ENCODE data around the gene F8A2.
"Not testable (repeated sequence)": the region's sequence is repeated elsewhere in the genome, so short reads cannot be mapped to it uniquely, and the experiment has no call there.

The F8A2 gene

GRCh38 chrX:155381843-155382528 lies at the start of gene F8A2:
F8A2 (plus strand) TSS chrX:155382095; CDS start chrX:155382115, 20 bp downstream.
- not testable (repeated sequence) for H3K36me3 Mint-ChIP-seq

GRCh38 chrX:155333544-155334100 lies 48.3 kb upstream of the F8A2 start:
- H3K9me3 Mint-ChIP-seq, result no peaks in the 10 kb centered on the region

More at GRCh38 chrX:155381843-155382528, at the start of gene F8A2:
- H3K4me1 Mint-ChIP-seq, DNase-seq, H3K27me3 Mint-ChIP-seq, H3K9me3 Mint-ChIP-seq, H3K4me3 Mint-ChIP-seq, CTCF ChIA-PET, H3K27ac Mint-ChIP-seq: not testable (repeated sequence)

GRCh38 chrX:155334486-155335336 lies 47.2 kb upstream of the F8A2 start, which contains the start of gene CLIC2:
CLIC2 (minus strand) TSS chrX:155334614; CDS start chrX:155334427, 187 bp downstream.
- Mint-ChIP-seq H3K9me3 (no peaks in the 10 kb centered on the region), H3K4me3 (no peak within 1 kb of the TSS), H3K4me1 (no peaks in the 10 kb centered on the region), H3K27ac (no peak within 1 kb of the TSS), H3K27me3 (no peaks in the 10 kb centered on the region), H3K36me3 (no peaks in the 10 kb centered on the region)
- no peak for DNase-seq
- CTCF ChIA-PET, result no interaction called here

More at GRCh38 chrX:155333544-155334100, 48.3 kb upstream of the F8A2 start:
- Mint-ChIP-seq H3K27me3 (no peaks in the 10 kb centered on the region), H3K27ac (no peak overlapping the region), H3K36me3 (no peaks in the 10 kb centered on the region), H3K4me3 (no peak overlapping the region), H3K4me1 (no peaks in the 10 kb centered on the region)
- CTCF ChIA-PET, result no interaction called here
- no peak for DNase-seq

- DNase-seq, H3K27me3 Mint-ChIP-seq, H3K9me3 Mint-ChIP-seq, H3K36me3 Mint-ChIP-seq, H3K27ac Mint-ChIP-seq, H3K4me1 Mint-ChIP-seq, H3K4me3 Mint-ChIP-seq, CTCF ChIA-PET: not testable (repeated sequence)
Measured at GRCh38 chrX:155335337-155335712, 46.6 kb upstream of the F8A2 start.

GRCh38 chrX:155345689-155346088 lies 36.2 kb upstream of the F8A2 start:
- H3K36me3 Mint-ChIP-seq, H3K9me3 Mint-ChIP-seq, H3K27ac Mint-ChIP-seq, H3K27me3 Mint-ChIP-seq, DNase-seq, H3K4me3 Mint-ChIP-seq, CTCF ChIA-PET, H3K4me1 Mint-ChIP-seq: not testable (repeated sequence)

GRCh38 chrX:155349448-155349847 lies 32.4 kb upstream of the F8A2 start:
- H3K9me3 Mint-ChIP-seq, H3K27ac Mint-ChIP-seq, DNase-seq, H3K27me3 Mint-ChIP-seq, H3K4me1 Mint-ChIP-seq, H3K4me3 Mint-ChIP-seq, CTCF ChIA-PET, H3K36me3 Mint-ChIP-seq: not testable (repeated sequence)

GRCh38 chrX:155363712-155364111 lies 18.2 kb upstream of the F8A2 start:
- CTCF ChIA-PET, H3K4me1 Mint-ChIP-seq, H3K4me3 Mint-ChIP-seq, DNase-seq, H3K9me3 Mint-ChIP-seq, H3K36me3 Mint-ChIP-seq, H3K27me3 Mint-ChIP-seq, H3K27ac Mint-ChIP-seq: not testable (repeated sequence)

GRCh38 chrX:155373777-155374458 lies 8.0 kb upstream of the F8A2 start:
- H3K9me3 Mint-ChIP-seq, H3K36me3 Mint-ChIP-seq, H3K4me3 Mint-ChIP-seq, CTCF ChIA-PET, H3K4me1 Mint-ChIP-seq, H3K27me3 Mint-ChIP-seq, DNase-seq, H3K27ac Mint-ChIP-seq: not testable (repeated sequence)

GRCh38 chrX:155379802-155380201 lies 2.1 kb upstream of the F8A2 start:
- H3K27ac Mint-ChIP-seq, H3K4me3 Mint-ChIP-seq, DNase-seq, H3K9me3 Mint-ChIP-seq, CTCF ChIA-PET, H3K4me1 Mint-ChIP-seq, H3K27me3 Mint-ChIP-seq, H3K36me3 Mint-ChIP-seq: not testable (repeated sequence)

- H3K36me3 Mint-ChIP-seq, H3K27ac Mint-ChIP-seq, H3K27me3 Mint-ChIP-seq, DNase-seq, CTCF ChIA-PET, H3K9me3 Mint-ChIP-seq, H3K4me1 Mint-ChIP-seq, H3K4me3 Mint-ChIP-seq: not testable (repeated sequence)
Measured at GRCh38 chrX:155382529-155382967, 653 bp downstream of the F8A2 start.

DNA sequence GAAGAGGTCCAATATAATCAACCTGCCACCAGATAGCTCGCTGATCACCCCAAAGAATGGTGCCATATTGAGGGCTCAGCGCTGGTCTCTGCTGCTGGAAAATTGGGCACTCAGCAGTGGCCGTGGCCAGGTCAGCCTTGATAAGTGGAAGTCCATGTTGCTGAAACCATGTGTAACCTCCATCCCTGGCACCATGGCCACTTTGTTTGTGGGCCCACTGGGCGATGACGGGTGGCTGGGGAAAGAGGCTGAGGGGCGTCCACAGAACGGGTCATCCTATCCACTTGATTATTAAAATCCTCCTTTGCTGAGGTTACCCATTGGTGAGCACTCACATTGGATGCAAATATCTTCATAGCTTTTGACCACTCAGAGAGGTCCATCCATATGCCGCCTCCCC lies 7.7 kb downstream of the F8A2 start:
- no peak for DNase-seq
- peaks cover 20% of the 10 kb centered on the region for H3K4me1 Mint-ChIP-seq
- peaks cover 11% of the 10 kb centered on the region for H3K9me3 Mint-ChIP-seq
- no peak overlapping the region for H3K27ac Mint-ChIP-seq
- no peaks in the 10 kb centered on the region for H3K27me3 Mint-ChIP-seq
- peaks cover 33% of the 10 kb centered on the region for H3K36me3 Mint-ChIP-seq
- H3K4me3 Mint-ChIP-seq, result no peak overlapping the region
- CTCF ChIA-PET, result no interaction called here

- H3K27ac Mint-ChIP-seq, result peak overlapping the region; percentile 54
- H3K4me1 Mint-ChIP-seq, result peaks cover 17% of the 10 kb centered on the region
- peaks cover 13% of the 10 kb centered on the region for H3K36me3 Mint-ChIP-seq
- peak; percentile 32 for DNase-seq
- CTCF ChIA-PET, H3K27me3 Mint-ChIP-seq, H3K4me3 Mint-ChIP-seq: not testable (repeated sequence)
- peaks cover 15% of the 10 kb centered on the region for H3K9me3 Mint-ChIP-seq
Measured at GRCh38 chrX:155394747-155395276, 12.9 kb downstream of the F8A2 start.

DNA sequence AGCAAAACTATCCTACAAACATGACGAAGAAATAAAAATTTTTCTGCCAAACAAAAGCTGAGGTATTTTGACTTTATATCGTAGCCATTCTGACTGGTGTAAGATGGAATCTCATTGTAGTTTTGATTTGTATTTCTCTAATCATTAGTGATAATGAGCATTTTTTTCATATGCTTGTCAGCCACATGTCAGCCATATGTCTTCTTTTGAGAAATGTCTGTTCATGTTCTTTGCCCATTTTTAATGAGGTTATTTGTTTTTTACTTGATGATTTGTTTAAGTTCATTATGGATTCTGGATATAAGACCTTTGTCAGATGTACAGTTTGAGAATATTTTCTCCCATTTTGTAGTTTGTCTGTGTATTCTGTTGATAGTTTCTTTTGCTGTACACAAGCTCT lies 24.5 kb downstream of the F8A2 start:
- no peak for DNase-seq
- H3K27ac Mint-ChIP-seq, result no peak overlapping the region
- CTCF ChIA-PET, result interaction anchor here (0.7 kb wide), 1 partner anchor 312 kb away, joined by 3 read pairs; no protein-coding TSS in a partner anchor
- H3K4me3 Mint-ChIP-seq, result no peak overlapping the region
- peaks cover 1% of the 10 kb centered on the region for H3K36me3 Mint-ChIP-seq
- H3K27me3 Mint-ChIP-seq, result no peaks in the 10 kb centered on the region
- peaks cover 7% of the 10 kb centered on the region for H3K9me3 Mint-ChIP-seq
- no peaks in the 10 kb centered on the region for H3K4me1 Mint-ChIP-seq

DNA sequence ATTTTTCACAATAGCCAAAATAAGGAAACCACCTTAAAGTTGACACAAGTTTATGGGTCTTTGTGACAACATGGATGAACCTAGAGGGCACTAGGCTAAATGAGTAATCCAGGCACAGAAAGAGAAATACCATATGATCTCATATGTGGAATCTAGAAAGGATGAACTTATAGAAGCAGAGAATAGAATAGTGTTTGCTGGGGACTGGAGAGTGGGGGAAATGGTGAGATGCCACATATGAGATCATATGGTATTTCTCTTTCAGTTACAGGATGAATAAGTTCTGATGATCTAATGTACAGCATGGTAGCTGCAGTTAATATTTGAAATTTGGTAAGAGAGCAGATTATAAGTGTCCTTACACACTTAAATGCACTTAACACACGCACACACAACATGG lies 35.9 kb downstream of the F8A2 start:
- Mint-ChIP-seq H3K27me3 (no peaks in the 10 kb centered on the region), H3K9me3 (no peaks in the 10 kb centered on the region), H3K27ac (no peak overlapping the region), H3K36me3 (no peaks in the 10 kb centered on the region), H3K4me3 (no peak overlapping the region), H3K4me1 (no peaks in the 10 kb centered on the region)
- DNase-seq, result no peak
- CTCF ChIA-PET, result no interaction called here

Measured in activated naive CD4-positive, alpha-beta T cell treated with anti-CD3 and anti-CD28 coated beads, Interleukin-2, amount 10 ng/mL, durations not matched to agents 7 days and 5 days (primary cell).